Glomerular visceral epithelial cell (primary cell): Measurements from ENCODE around the gene ARHGAP21.

Source experiments
- DNase-seq: peaks from one replicate; pipeline ENCODE4 v3.0.0-alpha.2; 2016; ENCODE audit errors: extremely low spot score

Gene ARHGAP21

GRCh38 chr10:24575481-24576002 is 148.1 kb downstream of the ARHGAP21 start:
- DNase-seq: no peak

GRCh38 chr10:24574578-24575155 is 149.0 kb downstream of the ARHGAP21 start:
- DNase-seq: no peak

GRCh38 chr10:24574161-24574560 is 149.5 kb downstream of the ARHGAP21 start:
- DNase-seq: no peak

GRCh38 chr10:24571870-24572450 is 151.7 kb downstream of the ARHGAP21 start:
- no peak for DNase-seq

GRCh38 chr10:24570658-24571426 is 152.8 kb downstream of the ARHGAP21 start:
- no peak for DNase-seq

GRCh38 chr10:24569828-24570657 is 153.6 kb downstream of the ARHGAP21 start:
- DNase-seq: no peak

- no peak for DNase-seq
Observed at GRCh38 chr10:24569330-24569796, 154.3 kb downstream of the ARHGAP21 start.

- DNase-seq: no peak
Observed at GRCh38 chr10:24568042-24568441, 155.6 kb downstream of the ARHGAP21 start.

GRCh38 chr10:24561453-24561852 is 162.2 kb downstream of the ARHGAP21 start:
- no peak for DNase-seq

- peak; percentile 64 for DNase-seq
Observed at GRCh38 chr10:24556750-24557742, 166.6 kb downstream of the ARHGAP21 start.

- no peak for DNase-seq
Observed at GRCh38 chr10:24556126-24556749, 167.4 kb downstream of the ARHGAP21 start.

GRCh38 chr10:24554036-24554435 is 169.7 kb downstream of the ARHGAP21 start:
- no peak for DNase-seq

GRCh38 chr10:24553051-24553612 is 170.6 kb downstream of the ARHGAP21 start:
- no peak for DNase-seq

- DNase-seq: peak; percentile 15
Observed at GRCh38 chr10:24552346-24553016, 171.2 kb downstream of the ARHGAP21 start.

- DNase-seq: no peak
Observed at GRCh38 chr10:24551161-24551560, 172.5 kb downstream of the ARHGAP21 start.

GRCh38 chr10:24550680-24551079 is 173.0 kb downstream of the ARHGAP21 start:
- no peak for DNase-seq

- DNase-seq: no peak
Observed at GRCh38 chr10:24545585-24545984, 178.1 kb downstream of the ARHGAP21 start.

- no peak for DNase-seq
Observed at GRCh38 chr10:24544776-24545175, 178.9 kb downstream of the ARHGAP21 start.
